Adrenal gland (tissue), 12 donors: ENCODE measurements around the gene CEBPG. TPM values are rescaled to one million over a fixed set of nuclear protein-coding genes. Genes with fewer than 3 reads are reported as not detected.

ENCODE experiments used
- DNase-seq, 7 donors: peaks; one replicate each; pipeline ENCODE4 v3.0.0-alpha.2; 2019 to 2020
- H3K27ac ChIP-seq, 5 donors: fragments of 200-600 bp; sonication (generic) in 4 of 5; 1 replicate in 3 of 5; 2 replicates in 2 of 5; pipeline versions ENCODE4 v1.5.1 to v1.8.0; 2016 to 2020; ENCODE audit warnings: mild to moderate bottlenecking in 1 of 5
- H3K27me3 ChIP-seq: fragments of 200-600 bp; 2 replicates; pipeline ENCODE4 v1.8.0; 2021
- H3K36me3 ChIP-seq, 2 donors: fragments of 200-600 bp; replicated peaks in 1 of 2; 1 replicate in 1 of 2; 2 replicates in 1 of 2; pipeline versions ENCODE4 v1.5.1 to v1.8.0; 2018 to 2022
- H3K4me1 ChIP-seq, 2 donors: fragments of 200-600 bp; replicated peaks in 1 of 2; 1 replicate in 1 of 2; 2 replicates in 1 of 2; pipeline versions ENCODE4 v1.5.1 to v1.8.0; 2018 to 2021
- H3K4me3 ChIP-seq, 4 donors: fragments of 200-600 bp; sonication (generic) in 3 of 4; one replicate each; pipeline ENCODE4 v1.5.1; 2016 to 2018
- H3K9me3 ChIP-seq, 3 donors: fragments of 200-600 bp; sonication (generic) in 1 of 3; replicated peaks in 1 of 3; 1 replicate in 2 of 3; 2 replicates in 1 of 3; pipeline versions ENCODE4 v1.5.1 to v1.8.0; 2016 to 2021
- POLR2A ChIP-seq, 2 donors: fragments of 450-650 bp; IDR thresholded peaks; one replicate each; pipeline ENCODE4 v1.6.1; 2017; ENCODE audit warnings: antibody characterized with exemption in 2 of 2, mild to moderate bottlenecking in 2 of 2, moderate library complexity in 1 of 2
- WGBS, 4 donors: extraction: QIAGEN DNeasy Blood & Tissue Kit in 2 of 4; methylation state at CpG; one replicate each; pipeline versions ENCODE4 v1.1.5 to v1.1.7; 2013 to 2017; 5-methylcytosine and 5-hydroxymethylcytosine counted together
- intact Hi-C, 2 donors: fragments of 100-400 bp; cut with DNase I; formaldehyde crosslinking; loops; one replicate each; pipeline versions ENCODE4 v1.14.1 to v1.15.0; 2022 to 2023
- polyA plus RNA-seq, 3 donors: library from polyadenylated mRNA; stranded (reverse); fragments of 200-250 nt in 2 of 3; fragments of 350-450 nt in 1 of 3; fragmentation: Illumina TruSeq in 1 of 3; extraction: RNeasy Lipid Tissue Mini Kit (QIAGEN cat#74804) in 1 of 3; gene quantifications; one replicate each; pipeline ENCODE4 v1.2.3, GENCODE V29; 2013 to 2014
- total RNA-seq, 9 donors: library from RNA; depleted of rRNA in 4 of 9; stranded (reverse); fragments of >200 nt in 4 of 9; fragments of 120-200 nt in 1 of 9; fragmentation: NEBNext Ultra II Directional in 1 of 9; extraction: Animal tissue kit (Norgen Biotek cat#: 25700) in 1 of 9; gene quantifications; one replicate each; pipeline versions ENCODE4 v1.1.0 to v1.2.4, GENCODE V29; 2013 to 2023
- TF ChIP-seq, protein P1 (sequence below), 6 experiments: fragments of 450-650 bp in 4 of 6; fragments of 200-600 bp in 2 of 6; sonication (generic) in 1 of 6; IDR thresholded peaks; 1 replicate in 5 of 6; 2 replicates in 1 of 6; pipeline versions ENCODE4 v1.5.1 to v1.8.0; 2016 to 2021; ENCODE audit warnings: antibody characterized with exemption in 6 of 6, mild to moderate bottlenecking in 2 of 6, moderate library complexity in 1 of 6
- donor health status: healthy with polysubstance abuse.
- donor health status: Bipolar disorder and iron deficiency.
- donor health status: DM: yes; HTN: yes; CAD: no.
- donor health status: DM: no; HTN: no; CAD: no.
- donor health status: DM: no; HTN: no; CAD: no.
- donor health status: DM: yes; HTN: yes; CAD: no.

The CEBPG gene
- total and polyA plus RNA-seq, 12 donors = 8.9 to 21.9 (median 10.7) TPM

DNA sequence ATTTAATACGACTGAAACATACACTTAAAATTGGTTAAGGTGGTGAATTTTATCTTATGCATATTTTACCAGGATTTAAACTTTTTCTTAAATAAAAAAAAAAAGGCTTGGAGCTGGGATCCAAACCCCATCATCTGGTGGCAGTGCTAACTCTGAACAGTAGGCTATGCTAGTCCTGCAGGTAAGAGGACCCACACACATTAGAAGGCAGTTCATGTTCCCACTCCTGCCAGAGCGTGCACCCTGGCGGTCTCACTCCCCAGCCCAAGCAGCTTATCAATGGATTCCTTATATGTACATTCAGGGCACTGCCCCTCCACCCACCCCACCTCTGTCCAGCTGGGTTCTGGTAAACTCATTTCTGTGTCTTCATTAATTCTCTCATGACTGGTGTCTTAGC, 39.9 kb upstream of the CEBPG start:
- H3K36me3 ChIP-seq = no peaks in the 10 kb centered on the region
- H3K4me1 ChIP-seq = no peaks in the 10 kb centered on the region
- TF ChIP-seq POLR2A (IDR thresholded peaks at IDR 0.05) = no peak
- TF ChIP-seq, protein P1, sequence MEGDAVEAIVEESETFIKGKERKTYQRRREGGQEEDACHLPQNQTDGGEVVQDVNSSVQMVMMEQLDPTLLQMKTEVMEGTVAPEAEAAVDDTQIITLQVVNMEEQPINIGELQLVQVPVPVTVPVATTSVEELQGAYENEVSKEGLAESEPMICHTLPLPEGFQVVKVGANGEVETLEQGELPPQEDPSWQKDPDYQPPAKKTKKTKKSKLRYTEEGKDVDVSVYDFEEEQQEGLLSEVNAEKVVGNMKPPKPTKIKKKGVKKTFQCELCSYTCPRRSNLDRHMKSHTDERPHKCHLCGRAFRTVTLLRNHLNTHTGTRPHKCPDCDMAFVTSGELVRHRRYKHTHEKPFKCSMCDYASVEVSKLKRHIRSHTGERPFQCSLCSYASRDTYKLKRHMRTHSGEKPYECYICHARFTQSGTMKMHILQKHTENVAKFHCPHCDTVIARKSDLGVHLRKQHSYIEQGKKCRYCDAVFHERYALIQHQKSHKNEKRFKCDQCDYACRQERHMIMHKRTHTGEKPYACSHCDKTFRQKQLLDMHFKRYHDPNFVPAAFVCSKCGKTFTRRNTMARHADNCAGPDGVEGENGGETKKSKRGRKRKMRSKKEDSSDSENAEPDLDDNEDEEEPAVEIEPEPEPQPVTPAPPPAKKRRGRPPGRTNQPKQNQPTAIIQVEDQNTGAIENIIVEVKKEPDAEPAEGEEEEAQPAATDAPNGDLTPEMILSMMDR (IDR thresholded peaks at IDR 0.05) = no peak
- DNase-seq = no peak
- H3K9me3 ChIP-seq = no peaks in the 10 kb centered on the region
- H3K27ac ChIP-seq = no peak overlapping the region
- H3K27me3 ChIP-seq = no peaks in the 10 kb centered on the region
- H3K4me3 ChIP-seq = no peak overlapping the region
- 80 to 85% (median 81%) methylated on average over 3 of the region's 3 CpGs for WGBS, 4 donors
- intact Hi-C loops = no loop called here

GRCh38 chr19:33334271-33334670, 39.2 kb upstream of the CEBPG start:
- no peak for TF ChIP-seq POLR2A (IDR thresholded peaks at IDR 0.05)
- TF ChIP-seq, protein P1 (IDR thresholded peaks at IDR 0.05) = no peak
- no peaks in the 10 kb centered on the region for H3K4me1 ChIP-seq
- H3K27ac ChIP-seq = no peak overlapping the region
- no peaks in the 10 kb centered on the region for H3K9me3 ChIP-seq
- H3K36me3 ChIP-seq = no peaks in the 10 kb centered on the region
- no peak overlapping the region for H3K4me3 ChIP-seq
- WGBS, 4 donors = 88 to 93% (median 90%) methylated on average over 3 of the region's 3 CpGs
- intact Hi-C loops = no loop called here
- H3K27me3 ChIP-seq = no peaks in the 10 kb centered on the region
- DNase-seq = no peak

DNA sequence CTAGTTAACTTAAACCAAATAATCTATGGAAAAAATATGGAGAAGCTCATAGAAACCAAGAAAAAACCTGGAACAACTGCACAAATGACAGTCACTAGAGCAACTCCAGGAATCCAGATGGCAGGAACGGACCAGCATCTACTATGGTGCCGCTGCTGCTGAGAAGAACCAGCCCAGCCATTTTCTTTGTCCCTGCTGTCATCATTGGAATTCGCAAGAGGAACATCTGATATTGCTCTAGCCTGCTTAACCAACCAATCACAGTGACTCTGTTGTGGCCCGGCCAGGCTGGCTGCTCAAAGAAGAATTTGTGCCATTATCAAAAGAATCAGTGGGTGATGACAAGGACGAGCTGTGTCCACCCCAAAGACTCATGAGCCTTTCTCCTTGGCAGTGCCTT, 38.1 kb upstream of the CEBPG start:
- no peaks in the 10 kb centered on the region for H3K4me1 ChIP-seq
- H3K4me3 ChIP-seq = no peak overlapping the region
- WGBS, 4 donors = 80 to 87% (median 85%) methylated on average over 4 to 5 of the region's 5 CpGs
- no peaks in the 10 kb centered on the region for H3K9me3 ChIP-seq
- no peak overlapping the region for H3K27ac ChIP-seq
- no peak for DNase-seq
- intact Hi-C loops = no loop called here
- TF ChIP-seq, protein P1 (IDR thresholded peaks at IDR 0.05) = no peak
- no peak for TF ChIP-seq POLR2A (IDR thresholded peaks at IDR 0.05)
- H3K36me3 ChIP-seq = no peaks in the 10 kb centered on the region
- H3K27me3 ChIP-seq = no peaks in the 10 kb centered on the region

GRCh38 chr19:33339016-33339984, 34.2 kb upstream of the CEBPG start:
- Histone ChIP-seq H3K27me3 (no peaks in the 10 kb centered on the region), H3K27ac (no peak overlapping the region), H3K36me3 (no peaks in the 10 kb centered on the region), H3K4me3 (no peak overlapping the region), H3K4me1 (no peaks in the 10 kb centered on the region), H3K9me3 (no peaks in the 10 kb centered on the region)
- no peak for DNase-seq
- intact Hi-C loops = no loop called here
- WGBS, 4 donors = 73 to 79% (median 76%) methylated on average over 8 of the region's 8 CpGs
- no peak for TF ChIP-seq POLR2A (IDR thresholded peaks at IDR 0.05)
- TF ChIP-seq, protein P1 (IDR thresholded peaks at IDR 0.05) = no peak
